C4-2B (cell line): ENCODE results near the gene SMARCA1.

Experiments
- CTCF ChIP-seq: fragments of 450-650 bp; conservative IDR thresholded peaks from 2 replicates; pipeline ENCODE4 v1.5.1; 2017; ENCODE audit warnings: mild to moderate bottlenecking
- ZFX ChIP-seq: fragments of 450-650 bp; IDR thresholded peaks from 2 replicates; pipeline ENCODE4 v1.6.1; 2017

GRCh38 chrX:129529685-129530281 lies 6.5 kb upstream of the SMARCA1 start:
- TF ChIP-seq CTCF (no peak), ZFX (no peak)
